ENCODE measurements around the gene PTPRM. TPM values are rescaled to one million over a fixed set of nuclear protein-coding genes. Genes with fewer than 3 reads are reported as not detected.
A peak's percentile ranks its signal among the peaks of the same experiment; 100 is the strongest.

Gene PTPRM
- polyA plus RNA-seq, 3 donors = 0.04 to 2.1 (median 0.66) TPM

- Histone ChIP-seq H3K9me3 (replicated peaks in 1 of 2; ENCODE audit: control insufficient read depth in 1 of 2, insufficient read depth in 1 of 2, low read length in 2 of 2) (no peaks in the 10 kb centered on the region), H4K20me1 (ENCODE audit: insufficient read depth, low read length) (no peaks in the 10 kb centered on the region), H3K27me3 (ENCODE audit: control insufficient read depth in 2 of 2, insufficient read depth in 2 of 2, low read length in 2 of 2) (no peaks in the 10 kb centered on the region), H3K4me1 (ENCODE audit: control insufficient read depth in 1 of 2, insufficient read depth in 2 of 2, low read length in 2 of 2) (no peaks in the 10 kb centered on the region), H3K4me2 (replicated peaks; ENCODE audit: extremely low read depth, low read length, poor library complexity, severe bottlenecking) (no peak overlapping the region), H3K9ac (ENCODE audit: insufficient read depth, low read length, poor library complexity, severe bottlenecking) (no peak overlapping the region), H3K36me3 (replicated peaks in 1 of 2; ENCODE audit: control insufficient read depth in 1 of 2, insufficient read depth in 2 of 2, low read length in 2 of 2) (no peaks in the 10 kb centered on the region), H2AFZ (ENCODE audit: insufficient read depth, low read depth, low read length, poor library complexity, severe bottlenecking) (no peak overlapping the region), H3K4me3 (replicated peaks in 1 of 3; ENCODE audit: low read depth in 2 of 3, low read length in 3 of 3) (no peak overlapping the region), H3K27ac (ENCODE audit: low read depth in 1 of 2, low read length in 2 of 2) (no peak overlapping the region), H3K79me2 (ENCODE audit: insufficient read depth, low read length) (no peaks in the 10 kb centered on the region)
- TF ChIP-seq CTCF (IDR thresholded peaks at IDR 0.05) = no peak
- WGBS (ENCODE audit: insufficient coverage) = 96% methylated on average over 4 of the region's 13 CpGs
- Mint-ChIP-seq H3K9me3 (peaks cover 0 to 6% (median 2%) of the 10 kb centered on the region in 7 donors), H3K36me3 (no peaks in the 10 kb centered on the region), H3K27ac (no peak overlapping the region), H3K4me3 (no peak overlapping the region), H3K4me1 (no peaks in the 10 kb centered on the region), H3K27me3 (ENCODE audit: low read depth in 3 of 3) (peaks cover 0 to 5% (median 0%) of the 10 kb centered on the region in 3 donors)
- intact Hi-C loops (cut with micrococcal nuclease) = no loop called here
- no peak for DNase-seq
Measured at GRCh38 chr18:8450898-8451665, 884.0 kb downstream of the PTPRM start.

DNA sequence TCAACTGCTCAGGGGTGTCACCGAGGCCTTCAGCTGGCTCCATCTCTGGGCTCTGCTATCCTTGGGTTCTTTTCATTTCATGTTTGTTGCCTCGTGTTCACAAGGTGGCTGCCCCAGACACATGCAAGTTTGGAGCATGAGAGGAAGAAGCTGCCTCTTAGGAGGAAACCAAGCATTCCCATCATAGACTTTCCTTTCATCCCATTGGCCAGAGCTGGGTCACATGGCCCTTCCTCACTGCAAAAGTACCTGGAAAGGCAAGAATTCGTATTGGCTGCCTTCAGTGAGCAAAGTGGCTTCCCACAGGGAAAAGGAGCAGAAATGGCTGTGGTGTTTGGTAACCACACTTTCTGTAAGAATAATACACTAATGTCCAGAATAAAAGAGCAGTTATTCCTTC, 886.4 kb downstream of the PTPRM start:
- no peak overlapping the region for H3K27ac Mint-ChIP-seq
- no peak for TF ChIP-seq CTCF (IDR thresholded peaks at IDR 0.05)

More for the DNA sequence above, 886.4 kb downstream of the PTPRM start:
- H4K20me1 ChIP-seq (ENCODE audit: insufficient read depth, low read length) = no peaks in the 10 kb centered on the region
- H3K4me2 ChIP-seq (replicated peaks; ENCODE audit: extremely low read depth, low read length, poor library complexity, severe bottlenecking) = no peak overlapping the region
- no peaks in the 10 kb centered on the region for H3K27me3 ChIP-seq (ENCODE audit: control insufficient read depth in 2 of 2, insufficient read depth in 2 of 2, low read length in 2 of 2)
- no peaks in the 10 kb centered on the region for H3K79me2 ChIP-seq (ENCODE audit: insufficient read depth, low read length)
- H3K9me3 ChIP-seq (replicated peaks in 1 of 2; ENCODE audit: control insufficient read depth in 1 of 2, insufficient read depth in 1 of 2, low read length in 2 of 2) = no peaks in the 10 kb centered on the region
- H3K9ac ChIP-seq (ENCODE audit: insufficient read depth, low read length, poor library complexity, severe bottlenecking) = no peak overlapping the region
- intact Hi-C loops (cut with micrococcal nuclease) = no loop called here
- H3K27ac ChIP-seq (ENCODE audit: low read depth in 1 of 2, low read length in 2 of 2) = no peak overlapping the region
- H2AFZ ChIP-seq (ENCODE audit: insufficient read depth, low read depth, low read length, poor library complexity, severe bottlenecking) = peak overlapping the region; percentile 20
- H3K4me1 Mint-ChIP-seq = no peaks in the 10 kb centered on the region
- H3K4me3 ChIP-seq (replicated peaks in 1 of 3; ENCODE audit: low read depth in 2 of 3, low read length in 3 of 3) = no peak overlapping the region
- no peaks in the 10 kb centered on the region for H3K36me3 Mint-ChIP-seq
- 71% methylated on average over 1 of the region's 3 CpGs for WGBS (ENCODE audit: insufficient coverage)
- H3K9me3 Mint-ChIP-seq = peaks cover 0 to 6% (median 0%) of the 10 kb centered on the region in 7 donors
- H3K4me3 Mint-ChIP-seq = no peak overlapping the region
- no peaks in the 10 kb centered on the region for H3K4me1 ChIP-seq (ENCODE audit: control insufficient read depth in 1 of 2, insufficient read depth in 2 of 2, low read length in 2 of 2)
- H3K36me3 ChIP-seq (replicated peaks in 1 of 2; ENCODE audit: control insufficient read depth in 1 of 2, insufficient read depth in 2 of 2, low read length in 2 of 2) = no peaks in the 10 kb centered on the region
- DNase-seq = no peak
- H3K27me3 Mint-ChIP-seq (ENCODE audit: low read depth in 3 of 3) = peaks cover 0 to 5% (median 0%) of the 10 kb centered on the region in 3 donors
